WTC11 (cell line): ENCODE measurements around the gene DNAH9.

Experiments
- ATF1 ChIP-seq: sonication (generic); formaldehyde crosslinking; IDR thresholded peaks from 2 replicates; pipeline ENCODE4 v1.8.1; 2023; ENCODE audit warnings: mild to moderate bottlenecking, moderate library complexity, missing genetic modification reagents
- ATF2 ChIP-seq: sonication (generic); formaldehyde crosslinking; IDR thresholded peaks from 2 replicates; pipeline ENCODE4 v1.8.1; 2022; ENCODE audit warnings: low read depth, missing genetic modification reagents, borderline replicate concordance
- CTCF ChIP-seq: fragments of 200-600 bp; IDR thresholded peaks from 2 replicates; pipeline ENCODE4 v1.8.0; 2022; ENCODE audit warnings: antibody characterized with exemption
- E2F1 ChIP-seq: sonication (generic); formaldehyde crosslinking; IDR thresholded peaks from 2 replicates; pipeline ENCODE4 v1.8.0; 2022; ENCODE audit warnings: mild to moderate bottlenecking, missing genetic modification reagents
- E2F4 ChIP-seq: sonication (generic); formaldehyde crosslinking; IDR thresholded peaks from 2 replicates; pipeline ENCODE4 v1.8.1; 2022; ENCODE audit warnings: low read depth, mild to moderate bottlenecking, moderate library complexity, missing genetic modification reagents, borderline replicate concordance
- EMX1 ChIP-seq: fragments of 250-450 bp; sonication (Bioruptor Pico); IDR thresholded peaks from 2 replicates; pipeline ENCODE4 v1.8.0; 2021; ENCODE audit warnings: mild to moderate bottlenecking
- NFYB ChIP-seq: sonication (generic); formaldehyde crosslinking; conservative IDR thresholded peaks from 2 replicates; pipeline ENCODE4 v1.8.0; 2022; ENCODE audit warnings: low read depth, missing genetic modification reagents
- TEAD4 ChIP-seq: sonication (generic); formaldehyde crosslinking; IDR thresholded peaks from 2 replicates; pipeline ENCODE4 v1.8.0; 2022; ENCODE audit warnings: mild to moderate bottlenecking, missing genetic modification reagents
- USF1 ChIP-seq: sonication (generic); formaldehyde crosslinking; IDR thresholded peaks from 2 replicates; pipeline ENCODE4 v1.8.0; 2022; ENCODE audit warnings: mild to moderate bottlenecking, missing genetic modification reagents
- TF ChIP-seq, protein P1 (sequence below): sonication (generic); formaldehyde crosslinking; conservative IDR thresholded peaks from 2 replicates; pipeline ENCODE4 v1.8.1; 2022; ENCODE audit warnings: mild to moderate bottlenecking, missing genetic modification reagents

DNA sequence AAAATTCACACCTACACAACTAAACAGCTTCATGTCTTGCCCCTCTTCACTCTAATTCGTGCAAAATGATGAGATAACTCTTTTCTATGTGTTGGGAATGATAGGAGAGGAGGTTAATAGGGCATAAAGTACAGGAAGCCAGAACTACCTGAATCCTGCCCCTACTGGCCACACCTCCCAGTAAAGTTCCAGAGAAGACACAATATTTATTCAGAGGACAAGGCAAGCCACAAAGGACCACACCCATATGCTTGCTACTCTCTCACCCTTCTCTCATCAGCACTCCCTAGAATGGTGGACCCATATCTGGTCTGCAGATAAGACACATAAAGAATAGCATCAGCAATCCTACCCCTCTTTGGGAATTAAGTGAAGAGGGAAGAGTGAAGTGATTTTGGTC is 324.4 kb downstream of the DNAH9 start:
- TF ChIP-seq ATF1 (CRISPR knock-in tag) (no peak), NFYB (no peak), CTCF (no peak), E2F1 (CRISPR knock-in tag) (no peak), EMX1 (no peak), E2F4 (CRISPR knock-in tag) (no peak), TEAD4 (CRISPR knock-in tag) (no peak), USF1 (CRISPR knock-in tag) (no peak), ATF2 (CRISPR knock-in tag) (no peak)
- TF ChIP-seq, protein P1, sequence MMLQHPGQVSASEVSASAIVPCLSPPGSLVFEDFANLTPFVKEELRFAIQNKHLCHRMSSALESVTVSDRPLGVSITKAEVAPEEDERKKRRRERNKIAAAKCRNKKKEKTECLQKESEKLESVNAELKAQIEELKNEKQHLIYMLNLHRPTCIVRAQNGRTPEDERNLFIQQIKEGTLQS (CRISPR knock-in tag) = no peak
